ENCODE measurements around the gene GALNT18. TPM values are rescaled to one million over a fixed set of nuclear protein-coding genes. Genes with fewer than 3 reads are reported as not detected.

Gene GALNT18
- total and polyA plus RNA-seq, 2 of the 4 experiments (the other 2 are of a cell fraction): 9.5 to 11.3 TPM

GRCh38 chr11:11382858-11383532 lies 238.8 kb downstream of the GALNT18 start:
- Histone ChIP-seq H3K27me3 (ENCODE audit: control insufficient read depth, insufficient read depth, low read length) (no peaks in the 10 kb centered on the region; the same call in 1 of the 2 replicates), H2AK9ac (replicated peaks; ENCODE audit: low read depth, low read length, poor library complexity) (no peak overlapping the region), H2BK5ac (ENCODE audit: low read depth, low read length, poor library complexity, severe bottlenecking) (no peak overlapping the region), H3K9ac (ENCODE audit: low read depth, low read length) (no peak overlapping the region), H3K4me1 (ENCODE audit: control insufficient read depth, insufficient read depth, low read length) (no peaks in the 10 kb centered on the region), H3K18ac (ENCODE audit: low read depth, low read length) (no peak overlapping the region), H4K20me1 (ENCODE audit: insufficient read depth, low read length) (no peaks in the 10 kb centered on the region), H3K4me2 (ENCODE audit: low read depth, low read length) (no peak overlapping the region), H3K14ac (replicated peaks; ENCODE audit: low read depth, low read length) (no peak overlapping the region), H2BK20ac (ENCODE audit: low read depth, low read length) (no peak overlapping the region), H2AFZ (replicated peaks; ENCODE audit: low read length, poor library complexity) (no peak overlapping the region), H3K9me1 (ENCODE audit: insufficient read depth, low read length) (no peaks in the 10 kb centered on the region), H2BK15ac (ENCODE audit: low read depth, low read length) (no peak overlapping the region), H2BK120ac (ENCODE audit: low read depth, low read length) (no peak overlapping the region), H3K79me1 (ENCODE audit: low read depth in 1 of 2, low read length in 2 of 2) (no peaks in the 10 kb centered on the region; a peak in 1 of 4 replicates), H3K4me3 (ENCODE audit: insufficient read depth, low read depth, low read length) (no peak overlapping the region), H3K27ac (ENCODE audit: insufficient read depth, low read length) (no peak overlapping the region), H4K91ac (ENCODE audit: insufficient read depth, low read depth, low read length) (no peak overlapping the region), H3K23ac (ENCODE audit: low read depth, low read length) (no peak overlapping the region), H3K9me3 (ENCODE audit: control insufficient read depth, insufficient read depth, low read length) (no peaks in the 10 kb centered on the region), H3K56ac (ENCODE audit: extremely low read depth, insufficient read depth, low read length) (no peak overlapping the region), H4K8ac (ENCODE audit: low read depth in 2 of 2, low read length in 2 of 2) (no peak overlapping the region), H3K4ac (ENCODE audit: low read depth, low read length) (no peak overlapping the region), H2AK5ac (ENCODE audit: low read depth, low read length) (no peak overlapping the region), H3K36me3 (ENCODE audit: control insufficient read depth, insufficient read depth, low read length) (no peaks in the 10 kb centered on the region), H4K5ac (ENCODE audit: low read depth, low read length) (no peak overlapping the region)
- no peak for DNase-seq
- POLR2A ChIA-PET (ENCODE audit: unreplicated experiment): no interaction called here
- no peak for TF ChIP-seq SMC3 (IDR thresholded peaks at IDR 0.05; ENCODE audit: low read depth, low read length)
- no peak for TF ChIP-seq POLR2A (IDR thresholded peaks at IDR 0.05; ENCODE audit: low read depth, low read length)
- TF ChIP-seq MAFK (IDR thresholded peaks at IDR 0.05; ENCODE audit: low read depth, low read length): no peak
- no peak for TF ChIP-seq MXI1 (IDR thresholded peaks at IDR 0.05; ENCODE audit: borderline replicate concordance, low read depth, low read length)
- no peak for TF ChIP-seq BHLHE40 (IDR thresholded peaks at IDR 0.05; ENCODE audit: low read depth, low read length)
- no peak for TF ChIP-seq NFE2L2 (IDR thresholded peaks at IDR 0.05; ENCODE audit: low read depth, low read length)
- no peak for TF ChIP-seq CHD1 (IDR thresholded peaks at IDR 0.05; ENCODE audit: low read depth, low read length)
- no peak for TF ChIP-seq CTCF (conservative IDR thresholded peaks at IDR 0.05; ENCODE audit: low read depth, low read length)
- no peak for TF ChIP-seq USF2 (IDR thresholded peaks at IDR 0.05; ENCODE audit: low read depth, low read length)
- TF ChIP-seq RAD21 (IDR thresholded peaks at IDR 0.05; ENCODE audit: low read length): no peak
- no peak for TF ChIP-seq ELK1 (IDR thresholded peaks at IDR 0.05; ENCODE audit: borderline replicate concordance, low read depth, low read length)
- TF ChIP-seq MAZ (IDR thresholded peaks at IDR 0.05; ENCODE audit: borderline replicate concordance, low read depth, low read length): no peak
- TF ChIP-seq FOS (IDR thresholded peaks at IDR 0.05; ENCODE audit: low read depth, low read length): no peak
- no peak for TF ChIP-seq CEBPB (IDR thresholded peaks at IDR 0.05; ENCODE audit: low read depth, low read length)
- no peak for TF ChIP-seq RCOR1 (IDR thresholded peaks at IDR 0.05; ENCODE audit: insufficient replicate concordance, low read length)
- no peak for TF ChIP-seq RFX5 (IDR thresholded peaks at IDR 0.05; ENCODE audit: low read depth, low read length)
- BruUV-seq (replicated peaks): no TSS peak
- CTCF ChIA-PET: no interaction called here
- dilution Hi-C loops (cut with HindIII; ENCODE audit: low sequenced_read_pairs, unreplicated experiment) (no loop called here), intact Hi-C loops (cut with micrococcal nuclease) (no loop called here), in situ Hi-C loops (cut with MboI; ENCODE audit: low sequenced_read_pairs) (no loop called here)
- 17% methylated on average over 2 of the region's 7 CpGs; no CpG with 5 or more reads in 1 of the 2 experiments for WGBS, 2 experiments (ENCODE audit: extremely low coverage in 2 of 2, insufficient read length in 1 of 2)
- peak; percentile 49 for ATAC-seq (ENCODE audit: low read depth)

All from IMR-90 (cell line).